ENCODE results near the gene MYZAP. TPM values are rescaled to one million over a fixed set of nuclear protein-coding genes. Genes with fewer than 3 reads are reported as not detected.

Gene MYZAP
- total and polyA plus RNA-seq, 10 of the 15 experiments (the other 5 are each of a cell fraction or from before 2014, with no cell fraction given), result not detected

GRCh38 chr15:57582090-57582489 is 9.6 kb upstream of the MYZAP start:
- ChIA-PET SMC1A (ENCODE audit: uncharacterized antibody, unreplicated experiment) (no interaction called here), CTCF (no interaction called here)

More at GRCh38 chr15:57582090-57582489, 9.6 kb upstream of the MYZAP start:
- RAD21 ChIA-PET (ENCODE audit: unreplicated experiment), result no interaction called here
- Histone ChIP-seq H3K36me3 (ENCODE audit: control insufficient read depth in 2 of 2, insufficient read depth in 2 of 2, low read length in 1 of 2) (no peaks in the 10 kb centered on the region), H3K79me2 (ENCODE audit: control insufficient read depth, insufficient read depth, low read length) (no peaks in the 10 kb centered on the region), H3K27ac (ENCODE audit: control insufficient read depth, insufficient read depth) (no peak overlapping the region), H3K9ac (ENCODE audit: control insufficient read depth, insufficient read depth, low read length) (no peak overlapping the region), H3K9me3 (replicated peaks; ENCODE audit: control insufficient read depth, insufficient read depth, low read length) (no peaks in the 10 kb centered on the region; the same call in 2 of the 3 replicates), H3K4me3 (no peak overlapping the region), H3K27me3 (replicated peaks in 1 of 2; ENCODE audit: control insufficient read depth in 2 of 2, insufficient read depth in 2 of 2, low read length in 1 of 2) (no peaks in the 10 kb centered on the region), H4K20me1 (ENCODE audit: control insufficient read depth, insufficient read depth) (no peaks in the 10 kb centered on the region), H2AFZ (ENCODE audit: control insufficient read depth, low read depth, low read length) (no peak overlapping the region), H3K4me1 (ENCODE audit: control insufficient read depth, insufficient read depth, low read length) (no peaks in the 10 kb centered on the region), H3K4me2 (ENCODE audit: control insufficient read depth, insufficient read depth) (no peak overlapping the region)
- no TSS peak for BruUV-seq (replicated peaks)
- FAIRE-seq (no peak), DNase-seq (ENCODE audit: low read depth, low spot score) (no peak), ATAC-seq (no peak)
- WGBS (ENCODE audit: insufficient coverage, insufficient replicate concordance, low lambda C conversion rate, missing lambda C conversion rate), result 21% methylated on average over 1 of the region's 1 CpG
- intact Hi-C loops (cut with micrococcal nuclease; ENCODE audit: unreplicated experiment), result no loop called here
- TF ChIP-seq SIN3A (IDR thresholded peaks at IDR 0.05; ENCODE audit: low read depth, low read length), result no peak
- TF ChIP-seq, protein P1, sequence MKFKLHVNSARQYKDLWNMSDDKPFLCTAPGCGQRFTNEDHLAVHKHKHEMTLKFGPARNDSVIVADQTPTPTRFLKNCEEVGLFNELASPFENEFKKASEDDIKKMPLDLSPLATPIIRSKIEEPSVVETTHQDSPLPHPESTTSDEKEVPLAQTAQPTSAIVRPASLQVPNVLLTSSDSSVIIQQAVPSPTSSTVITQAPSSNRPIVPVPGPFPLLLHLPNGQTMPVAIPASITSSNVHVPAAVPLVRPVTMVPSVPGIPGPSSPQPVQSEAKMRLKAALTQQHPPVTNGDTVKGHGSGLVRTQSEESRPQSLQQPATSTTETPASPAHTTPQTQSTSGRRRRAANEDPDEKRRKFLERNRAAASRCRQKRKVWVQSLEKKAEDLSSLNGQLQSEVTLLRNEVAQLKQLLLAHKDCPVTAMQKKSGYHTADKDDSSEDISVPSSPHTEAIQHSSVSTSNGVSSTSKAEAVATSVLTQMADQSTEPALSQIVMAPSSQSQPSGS (IDR thresholded peaks at IDR 0.05; ENCODE audit: low read length), result no peak
- TF ChIP-seq HCFC1 (IDR thresholded peaks at IDR 0.05; ENCODE audit: low read length), result no peak
- TF ChIP-seq RELA (IDR thresholded peaks at IDR 0.05; ENCODE audit: borderline replicate concordance, partially characterized antibody), result no peak
- no peak for TF ChIP-seq NFIC (IDR thresholded peaks at IDR 0.05; ENCODE audit: low read depth, low read length)
- no peak for TF ChIP-seq GABPA (IDR thresholded peaks at IDR 0.05; ENCODE audit: low read depth)
- no peak for TF ChIP-seq IKZF1 (conservative IDR thresholded peaks at IDR 0.05)
- no peak for TF ChIP-seq IRF5 (IDR thresholded peaks at IDR 0.05; ENCODE audit: borderline replicate concordance)
- TF ChIP-seq SP1 (IDR thresholded peaks at IDR 0.05; ENCODE audit: low read depth, low read length), result no peak
- TF ChIP-seq BMI1 (IDR thresholded peaks at IDR 0.05; ENCODE audit: borderline replicate concordance), result no peak
- TF ChIP-seq, protein P2, sequence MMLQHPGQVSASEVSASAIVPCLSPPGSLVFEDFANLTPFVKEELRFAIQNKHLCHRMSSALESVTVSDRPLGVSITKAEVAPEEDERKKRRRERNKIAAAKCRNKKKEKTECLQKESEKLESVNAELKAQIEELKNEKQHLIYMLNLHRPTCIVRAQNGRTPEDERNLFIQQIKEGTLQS (IDR thresholded peaks at IDR 0.05; ENCODE audit: borderline replicate concordance, extremely low read depth, low read depth, low read length), result no peak
- no peak for TF ChIP-seq SUPT20H (IDR thresholded peaks at IDR 0.05; ENCODE audit: borderline replicate concordance, control insufficient read depth, low read depth, low read length)
- TF ChIP-seq MEF2B (IDR thresholded peaks at IDR 0.05; ENCODE audit: partially characterized antibody, poor library complexity, severe bottlenecking), result no peak
- TF ChIP-seq TARDBP (IDR thresholded peaks at IDR 0.05; ENCODE audit: borderline replicate concordance), result no peak
- no peak for TF ChIP-seq POLR2AphosphoS2 (IDR thresholded peaks at IDR 0.05; ENCODE audit: low read depth, low read length)
- no peak for TF ChIP-seq HDAC2 (IDR thresholded peaks at IDR 0.05)
- TF ChIP-seq, protein P3, sequence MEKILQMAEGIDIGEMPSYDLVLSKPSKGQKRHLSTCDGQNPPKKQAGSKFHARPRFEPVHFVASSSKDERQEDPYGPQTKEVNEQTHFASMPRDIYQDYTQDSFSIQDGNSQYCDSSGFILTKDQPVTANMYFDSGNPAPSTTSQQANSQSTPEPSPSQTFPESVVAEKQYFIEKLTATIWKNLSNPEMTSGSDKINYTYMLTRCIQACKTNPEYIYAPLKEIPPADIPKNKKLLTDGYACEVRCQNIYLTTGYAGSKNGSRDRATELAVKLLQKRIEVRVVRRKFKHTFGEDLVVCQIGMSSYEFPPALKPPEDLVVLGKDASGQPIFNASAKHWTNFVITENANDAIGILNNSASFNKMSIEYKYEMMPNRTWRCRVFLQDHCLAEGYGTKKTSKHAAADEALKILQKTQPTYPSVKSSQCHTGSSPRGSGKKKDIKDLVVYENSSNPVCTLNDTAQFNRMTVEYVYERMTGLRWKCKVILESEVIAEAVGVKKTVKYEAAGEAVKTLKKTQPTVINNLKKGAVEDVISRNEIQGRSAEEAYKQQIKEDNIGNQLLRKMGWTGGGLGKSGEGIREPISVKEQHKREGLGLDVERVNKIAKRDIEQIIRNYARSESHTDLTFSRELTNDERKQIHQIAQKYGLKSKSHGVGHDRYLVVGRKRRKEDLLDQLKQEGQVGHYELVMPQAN (conservative IDR thresholded peaks at IDR 0.05), result no peak
- POLR2A ChIA-PET, result no interaction called here
- in situ Hi-C loops (cut with MboI), result no loop called here

All from GM12878 (cell line).